T-cell (primary cell): Measurements from ENCODE around the gene SOX2. TPM values are rescaled to one million over a fixed set of nuclear protein-coding genes. Genes with fewer than 3 reads are reported as not detected.
A peak's percentile ranks its signal among the peaks of the same experiment; 100 is the strongest.

Experiments
- ATAC-seq, 4 experiments: fragments of 200-7000 bp in 3 of 4; fragments of 150-1000 bp in 1 of 4; cut with Tn5 transposase; replicated peaks in 1 of 4; 1 replicate in 3 of 4; 2 replicates in 1 of 4; pipeline ENCODE4 v1.10.0; 2021; ENCODE audit warnings: moderate library complexity in 3 of 4, mild to moderate bottlenecking in 2 of 4, moderate number of reproducible peaks in 1 of 4
- CTCF ChIA-PET, 2 donors: fragments of 300-600 bp; sonication (Branson Sonifier 250); formaldehyde crosslinking; loops; one replicate each; lab custom pipeline; 2022; ENCODE audit warnings: antibody characterized with exemption in 2 of 2; lab: Charles Lee
- POLR2A ChIA-PET, 2 donors: fragments of 300-600 bp; sonication (Branson Sonifier 250); formaldehyde crosslinking; loops; one replicate each; lab custom pipeline; 2022; ENCODE audit warnings: antibody characterized with exemption in 2 of 2; lab: Charles Lee
- DNase-seq, 35 experiments: peaks; one replicate each; pipeline versions ENCODE4 v3.0.0 to v3.0.0-alpha.2; 2013 to 2023
- H3K27ac ChIP-seq: one replicate; pipeline ENCODE4 v1.5.1; 2013; ENCODE audit warnings: low read length
- H3K27me3 ChIP-seq, 2 experiments: replicated peaks in 1 of 2; 1 replicate in 1 of 2; 2 replicates in 1 of 2; pipeline versions ENCODE4 v1.6.1 to v1.7.0; 2013; ENCODE audit warnings: low read length in 1 of 2, mixed read lengths in 1 of 2; ENCODE audit not compliant: control insufficient read depth in 2 of 2, insufficient read depth in 2 of 2; ENCODE audit errors: extremely low read depth in 1 of 2
- H3K36me3 ChIP-seq, 2 donors: 1 replicate in 1 of 2; 2 replicates in 1 of 2; pipeline versions ENCODE4 v1.6.1 to v1.7.0; 2013; ENCODE audit warnings: low read length in 1 of 2; ENCODE audit not compliant: control insufficient read depth in 2 of 2, insufficient read depth in 1 of 2; ENCODE audit errors: extremely low read depth in 1 of 2
- H3K4me1 ChIP-seq, 2 experiments: 1 replicate in 1 of 2; 2 replicates in 1 of 2; pipeline versions ENCODE4 v1.6.1 to v1.7.0; 2013; ENCODE audit warnings: low read length in 2 of 2, mixed read lengths in 1 of 2; ENCODE audit not compliant: insufficient read depth in 2 of 2, control insufficient read depth in 1 of 2; ENCODE audit errors: extremely low read depth in 1 of 2
- H3K4me3 ChIP-seq, 2 donors: 1 replicate in 1 of 2; 2 replicates in 1 of 2; pipeline versions ENCODE4 v1.5.1 to v1.7.0; 2013; ENCODE audit warnings: mild to moderate bottlenecking in 2 of 2, low read length in 1 of 2, moderate library complexity in 1 of 2; ENCODE audit not compliant: control insufficient read depth in 1 of 2; ENCODE audit errors: extremely low read depth in 1 of 2
- H3K9me3 ChIP-seq: 2 replicates; pipeline ENCODE4 v1.7.0; 2013
- H3K27ac Mint-ChIP-seq, 2 donors: one replicate each; pipeline ENCODE4 v1.8.0; 2020 to 2021; ENCODE audit warnings: mild to moderate bottlenecking in 2 of 2, mixed read lengths in 2 of 2
- H3K27me3 Mint-ChIP-seq, 2 donors: one replicate each; pipeline ENCODE4 v1.8.0; 2021 to 2022; ENCODE audit warnings: mixed read lengths in 2 of 2
- H3K36me3 Mint-ChIP-seq: one replicate; pipeline ENCODE4 v1.8.0; 2021; ENCODE audit warnings: mixed read lengths
- H3K4me1 Mint-ChIP-seq, 3 donors: one replicate each; pipeline ENCODE4 v1.8.0; 2020 to 2022; ENCODE audit warnings: mixed read lengths in 3 of 3, mild to moderate bottlenecking in 1 of 3
- H3K4me3 Mint-ChIP-seq, 3 donors: one replicate each; pipeline ENCODE4 v1.8.0; 2020 to 2022; ENCODE audit warnings: mild to moderate bottlenecking in 3 of 3, mixed read lengths in 3 of 3, moderate library complexity in 3 of 3
- H3K9me3 Mint-ChIP-seq, 3 donors: one replicate each; pipeline ENCODE4 v1.8.0; 2020 to 2022; ENCODE audit warnings: mixed read lengths in 3 of 3
- WGBS: methylation state at CpG from one replicate; pipeline ENCODE4 v1.1.5; 2013; ENCODE audit warnings: missing lambda C conversion rate; ENCODE audit not compliant: insufficient coverage; 5-methylcytosine and 5-hydroxymethylcytosine counted together
- total RNA-seq, 35 experiments: library from RNA in 6 of 35; stranded (reverse) in 6 of 35; fragments of 120-200 nt in 1 of 35; gene quantifications; one replicate each; pipeline versions ENCODE4 v1.2.1 to v1.2.4 and lab custom pipeline; 2013 to 2026

Gene SOX2
- total RNA-seq, 5 donors from 2014 or later (not counting 1 experiment from before 2014, with no cell fraction given) = 0.18 to 0.28 (median 0.26) TPM; not detected in 2

DNA sequence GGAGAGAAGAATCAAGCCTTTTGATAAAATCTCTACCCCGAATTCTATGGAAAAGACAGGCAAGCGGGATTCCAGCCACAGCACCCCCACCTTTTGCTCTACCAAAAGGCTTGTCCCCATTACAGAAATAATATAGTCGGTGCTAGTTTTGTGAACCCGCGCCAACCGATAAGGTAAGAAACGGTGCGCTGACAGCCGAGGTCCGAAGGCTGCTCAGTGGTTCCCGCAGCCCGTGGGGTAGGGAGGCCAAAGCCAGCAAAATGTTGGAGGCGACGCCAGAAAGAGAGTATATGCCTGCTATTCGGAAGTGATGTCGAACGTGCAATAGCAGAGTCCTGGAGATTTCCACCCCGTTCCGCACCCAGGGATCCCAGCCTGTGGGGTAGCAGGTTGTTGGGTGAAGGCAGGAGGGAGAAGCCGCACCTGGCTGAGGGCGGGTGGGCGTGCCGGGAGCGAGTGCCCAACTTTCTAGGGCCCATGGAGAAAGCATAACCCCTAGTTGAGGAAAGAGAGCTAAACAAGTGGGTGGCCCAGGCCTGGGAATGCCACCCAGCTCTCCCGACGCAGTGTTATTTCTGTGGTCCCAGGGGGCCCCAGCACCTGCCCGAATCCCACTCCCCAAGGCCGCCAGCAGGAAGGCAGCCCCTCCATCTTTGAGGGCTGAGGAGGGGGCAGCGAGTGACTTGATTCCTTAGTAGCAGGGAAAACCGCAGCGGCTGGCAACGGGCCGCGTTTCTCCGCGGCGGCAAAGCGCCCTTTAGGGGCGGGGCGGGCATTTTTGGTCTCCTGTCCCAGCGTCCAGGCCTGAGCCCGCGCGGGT is 7.9 kb upstream of the SOX2 start:
- no peaks in the 10 kb centered on the region for H3K36me3 ChIP-seq
- no peak for ATAC-seq
- ChIA-PET POLR2A (no interaction called here), CTCF (no interaction called here)
- DNase-seq = no peak
- H3K27me3 Mint-ChIP-seq = peaks cover 72 to 84% of the 10 kb centered on the region in 2 donors
- H3K4me1 Mint-ChIP-seq = peaks cover 24 to 29% (median 24%) of the 10 kb centered on the region in 3 donors
- peaks cover 2% of the 10 kb centered on the region for H3K9me3 ChIP-seq
- H3K27ac Mint-ChIP-seq = peak overlapping the region in 1 of 2 donors; percentile 20
- peaks cover 37% of the 10 kb centered on the region in 2 experiments for H3K27me3 ChIP-seq
- no peak overlapping the region for H3K4me3 Mint-ChIP-seq
- no peak overlapping the region for H3K4me3 ChIP-seq
- H3K27ac ChIP-seq = no peak overlapping the region
- peaks cover 0 to 4% (median 2%) of the 10 kb centered on the region in 3 donors for H3K9me3 Mint-ChIP-seq
- H3K4me1 ChIP-seq = peaks cover 0 to 16% of the 10 kb centered on the region in 2 experiments
- H3K36me3 Mint-ChIP-seq = no peaks in the 10 kb centered on the region
- 8% methylated on average over 38 of the region's 44 CpGs for WGBS

DNA sequence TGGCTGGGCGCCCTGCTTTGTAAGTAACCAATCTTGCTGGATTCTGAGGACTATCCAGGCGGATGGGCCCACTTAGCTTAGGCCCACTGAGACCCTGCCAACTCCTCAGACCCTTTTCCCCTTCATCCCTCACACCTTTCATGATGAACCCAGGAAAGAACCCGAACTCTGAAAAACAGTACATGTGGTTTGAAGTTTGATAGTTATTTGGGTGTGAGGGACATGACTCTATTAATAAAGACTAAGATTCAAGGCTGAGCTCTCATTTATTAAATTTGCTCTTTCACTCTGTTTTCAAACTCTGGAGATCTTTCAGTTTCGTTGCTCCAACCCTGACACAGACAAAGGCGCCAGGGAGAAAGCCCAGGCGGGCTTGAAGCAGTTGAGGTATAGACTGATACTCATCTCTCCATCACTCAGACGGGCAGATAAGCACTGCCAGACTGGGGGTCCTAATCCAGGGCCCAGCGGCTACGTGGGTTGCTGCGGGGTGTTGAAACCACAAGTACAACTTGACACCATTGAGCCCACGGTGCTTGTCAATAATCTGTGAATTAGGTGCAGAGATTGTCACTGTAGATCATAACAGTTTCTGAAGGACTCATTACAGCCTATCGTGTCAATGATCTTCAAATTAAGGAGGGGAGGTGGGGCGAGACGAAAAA is 7.2 kb upstream of the SOX2 start:
- Histone ChIP-seq H3K36me3 (no peaks in the 10 kb centered on the region), H3K27me3 (peaks cover 36% of the 10 kb centered on the region in 2 experiments), H3K27ac (no peak overlapping the region), H3K4me1 (peaks cover 0 to 16% of the 10 kb centered on the region in 2 experiments), H3K9me3 (peaks cover 2% of the 10 kb centered on the region), H3K4me3 (no peak overlapping the region)
- Mint-ChIP-seq H3K27me3 (peaks cover 67 to 83% of the 10 kb centered on the region in 2 donors), H3K4me3 (no peak overlapping the region), H3K9me3 (peaks cover 0 to 4% (median 2%) of the 10 kb centered on the region in 3 donors), H3K4me1 (peaks cover 23 to 30% (median 25%) of the 10 kb centered on the region in 3 donors), H3K27ac (no peak overlapping the region), H3K36me3 (no peaks in the 10 kb centered on the region)
- DNase-seq (no peak), ATAC-seq (no peak)
- CTCF ChIA-PET = interaction anchor here in 1 of 2 donors (0.7 kb wide), 1 partner anchor 32 kb away, joined by 3 read pairs; no protein-coding TSS in a partner anchor
- 3% methylated on average over 6 of the region's 14 CpGs for WGBS
- POLR2A ChIA-PET = no interaction called here

DNA sequence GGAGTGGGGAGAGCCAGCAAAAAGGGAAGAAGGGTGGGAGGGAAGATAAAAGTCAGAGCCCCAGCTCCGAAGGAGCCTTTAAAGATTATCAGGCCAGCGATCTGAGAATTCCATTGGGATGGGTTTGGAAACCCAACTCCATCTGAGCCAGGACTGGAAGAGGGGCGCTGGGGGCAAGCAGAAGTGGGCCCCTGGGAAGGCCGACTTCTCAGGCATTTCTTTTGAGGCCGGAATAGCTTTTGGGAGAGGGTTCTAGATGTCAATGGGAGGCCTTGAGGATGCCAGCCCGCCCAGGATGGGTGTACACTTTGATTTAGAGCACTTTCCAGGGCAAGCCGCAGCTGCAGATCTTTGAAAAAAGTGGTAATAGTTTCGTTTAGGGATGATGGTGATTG is 6.6 kb upstream of the SOX2 start:
- H3K27ac ChIP-seq = no peak overlapping the region
- Mint-ChIP-seq H3K27me3 (peaks cover 70 to 83% of the 10 kb centered on the region in 2 donors), H3K4me1 (peaks cover 26 to 31% (median 28%) of the 10 kb centered on the region in 3 donors), H3K27ac (no peak overlapping the region), H3K4me3 (no peak overlapping the region), H3K9me3 (peaks cover 0 to 4% (median 2%) of the 10 kb centered on the region in 3 donors), H3K36me3 (no peaks in the 10 kb centered on the region)
- peaks cover 36 to 41% of the 10 kb centered on the region in 2 experiments for H3K27me3 ChIP-seq
- no peaks in the 10 kb centered on the region for H3K36me3 ChIP-seq
- WGBS = 4% methylated on average over 8 of the region's 8 CpGs
- H3K4me1 ChIP-seq = peaks cover 0 to 16% of the 10 kb centered on the region in 2 experiments
- peaks cover 2% of the 10 kb centered on the region for H3K9me3 ChIP-seq
- H3K4me3 ChIP-seq = no peak overlapping the region
- ChIA-PET CTCF (interaction anchor here in 1 of 2 donors (0.7 kb wide), 1 partner anchor 31 kb away, joined by 3 read pairs; no protein-coding TSS in a partner anchor), POLR2A (no interaction called here)
- no peak for DNase-seq
- ATAC-seq = no peak

DNA sequence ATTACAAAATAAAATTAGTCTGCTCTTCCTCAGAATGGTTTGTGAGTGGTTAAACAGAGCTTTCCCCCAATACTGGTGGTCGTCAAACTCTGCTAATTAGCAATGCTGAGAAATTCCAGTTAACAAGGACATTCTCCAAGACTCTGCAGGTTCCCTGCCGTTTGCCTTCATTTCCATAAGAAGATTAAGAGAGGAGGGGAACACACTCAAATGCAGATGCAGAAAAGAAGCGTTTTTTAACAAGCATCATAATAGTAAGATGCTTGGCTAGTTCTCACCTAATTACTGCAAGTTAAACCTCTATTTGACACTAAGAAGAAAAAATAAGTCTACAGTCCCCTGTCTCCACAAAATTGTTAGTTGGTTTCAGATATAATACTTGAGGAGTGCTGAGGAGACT is 3.7 kb upstream of the SOX2 start:
- H3K9me3 ChIP-seq = peaks cover 2% of the 10 kb centered on the region
- H3K27me3 Mint-ChIP-seq = peaks cover 50 to 64% of the 10 kb centered on the region in 2 donors
- peaks cover 39 to 51% of the 10 kb centered on the region in 2 experiments for H3K27me3 ChIP-seq
- no peak overlapping the region for H3K27ac Mint-ChIP-seq
- H3K9me3 Mint-ChIP-seq = peaks cover 0 to 2% (median 0%) of the 10 kb centered on the region in 3 donors
- WGBS = no CpG with 5 or more reads among the region's 3 CpGs
- H3K36me3 Mint-ChIP-seq = no peaks in the 10 kb centered on the region
- H3K4me1 ChIP-seq = peaks cover 2 to 26% of the 10 kb centered on the region in 2 experiments
- ChIA-PET CTCF (interaction anchor here in 1 of 2 donors (1.6 to 1.8 kb wide), 3 partner anchors 7 to 11 kb away, joined by 5 to 11 read pairs (median 7); no protein-coding TSS in a partner anchor), POLR2A (no interaction called here)
- H3K36me3 ChIP-seq = no peaks in the 10 kb centered on the region
- H3K4me3 ChIP-seq = no peak overlapping the region
- peaks cover 9 to 16% (median 14%) of the 10 kb centered on the region in 3 donors for H3K4me1 Mint-ChIP-seq
- ATAC-seq = no peak
- no peak overlapping the region for H3K4me3 Mint-ChIP-seq
- no peak for DNase-seq
- no peak overlapping the region for H3K27ac ChIP-seq

DNA sequence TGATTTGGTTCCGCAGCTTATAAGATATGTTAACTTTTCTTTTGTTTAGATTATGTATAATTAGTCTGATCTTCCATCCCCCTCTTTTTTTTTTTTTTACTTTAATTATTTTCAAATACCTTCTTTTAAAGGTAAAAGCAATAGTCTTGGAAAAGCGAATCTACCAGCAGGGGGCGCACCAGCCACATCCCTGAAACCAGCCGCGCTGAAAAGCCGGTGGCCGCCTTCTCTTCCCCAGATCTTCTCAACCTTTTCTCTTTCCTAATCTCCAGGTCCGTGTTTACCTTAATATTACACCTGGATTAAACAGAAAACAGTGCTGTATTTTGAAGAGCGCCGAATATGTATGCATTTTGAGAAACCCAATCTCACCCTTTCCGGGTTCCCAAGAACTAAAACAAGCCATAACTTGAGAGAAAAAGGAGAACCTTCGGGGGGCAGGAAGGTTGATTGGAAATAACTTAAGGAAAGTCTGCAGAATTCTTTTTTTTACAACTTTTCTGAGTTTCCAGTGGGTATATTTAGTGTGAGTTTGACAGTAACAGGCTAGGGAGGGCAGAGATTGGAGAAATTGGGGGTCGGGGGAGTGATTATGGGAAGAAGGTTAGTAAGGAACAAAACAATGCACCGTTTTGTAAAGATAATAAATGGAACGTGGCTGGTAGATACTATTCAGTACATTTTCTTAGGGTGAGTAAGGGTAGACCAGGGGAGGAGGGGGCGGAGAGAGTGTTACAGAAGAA is 2.0 kb upstream of the SOX2 start:
- peak in 20 of 35 experiments; percentile 13 to 67 (median 32) for DNase-seq
- ChIA-PET CTCF (interaction anchor here (0.7 to 1.8 kb wide), 6 partner anchors 9 to 974 kb away, joined by 3 to 11 read pairs (median 5); no protein-coding TSS in a partner anchor), POLR2A (no interaction called here)
- Histone ChIP-seq H3K4me1 (peaks cover 2 to 29% of the 10 kb centered on the region in 2 experiments), H3K36me3 (no peaks in the 10 kb centered on the region), H3K27ac (no peak overlapping the region), H3K4me3 (peak overlapping the region in 1 of 2 donors; percentile 38), H3K27me3 (peaks cover 33 to 41% of the 10 kb centered on the region in 2 experiments), H3K9me3 (peaks cover 3% of the 10 kb centered on the region)
- H3K9me3 Mint-ChIP-seq = peaks cover 0 to 3% (median 2%) of the 10 kb centered on the region in 3 donors
- H3K27me3 Mint-ChIP-seq = peaks cover 47 to 68% of the 10 kb centered on the region in 2 donors
- H3K4me1 Mint-ChIP-seq = peaks cover 8 to 9% (median 9%) of the 10 kb centered on the region in 3 donors
- peak overlapping the region in 1 of 2 donors; percentile 39 for H3K27ac Mint-ChIP-seq
- no peak for ATAC-seq
- WGBS = 8% methylated on average over 8 of the region's 16 CpGs
- H3K36me3 Mint-ChIP-seq = no peaks in the 10 kb centered on the region
- no peak overlapping the region for H3K4me3 Mint-ChIP-seq
